WTC11 (cell line): ENCODE results near the gene SPATS2.
"Not testable (repeated sequence)": the region's sequence is repeated elsewhere in the genome, so short reads cannot be mapped to it uniquely, and the experiment has no call there.

Source experiments
- NR3C1 ChIP-seq: sonication (generic); formaldehyde crosslinking; conservative IDR thresholded peaks from 2 replicates; pipeline ENCODE4 v1.8.1; 2023; ENCODE audit warnings: low read depth, mild to moderate bottlenecking, missing genetic modification reagents
- TF ChIP-seq, protein P1 (sequence below): sonication (generic); formaldehyde crosslinking; IDR thresholded peaks from 2 replicates; pipeline ENCODE4 v1.8.0; 2022; ENCODE audit warnings: mild to moderate bottlenecking, missing genetic modification reagents
- TF ChIP-seq, protein P2 (sequence below): fragments of 200-600 bp; IDR thresholded peaks from 2 replicates; pipeline ENCODE4 v1.8.0; 2022; ENCODE audit warnings: antibody characterized with exemption

DNA sequence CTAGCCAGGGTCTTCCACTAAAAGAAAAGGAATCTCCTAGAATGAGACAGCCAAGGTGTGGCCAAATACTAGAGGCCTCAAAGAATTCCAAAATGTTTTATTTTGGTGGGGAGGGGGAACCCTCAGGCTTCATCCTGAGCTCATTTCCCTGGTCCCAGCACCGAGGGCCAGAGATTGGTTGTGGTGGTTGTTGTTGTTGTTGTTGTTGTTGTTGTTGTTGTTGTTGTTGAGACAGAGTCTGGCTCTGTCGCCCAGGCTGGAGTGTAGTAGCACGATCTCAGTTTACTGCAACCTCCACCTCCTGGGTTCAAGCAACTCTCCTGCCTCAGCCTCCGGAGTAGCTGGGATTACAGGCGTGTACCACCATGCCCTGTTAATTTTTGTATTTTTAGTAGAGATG is 166.9 kb downstream of the SPATS2 start:
- TF ChIP-seq, protein P1, sequence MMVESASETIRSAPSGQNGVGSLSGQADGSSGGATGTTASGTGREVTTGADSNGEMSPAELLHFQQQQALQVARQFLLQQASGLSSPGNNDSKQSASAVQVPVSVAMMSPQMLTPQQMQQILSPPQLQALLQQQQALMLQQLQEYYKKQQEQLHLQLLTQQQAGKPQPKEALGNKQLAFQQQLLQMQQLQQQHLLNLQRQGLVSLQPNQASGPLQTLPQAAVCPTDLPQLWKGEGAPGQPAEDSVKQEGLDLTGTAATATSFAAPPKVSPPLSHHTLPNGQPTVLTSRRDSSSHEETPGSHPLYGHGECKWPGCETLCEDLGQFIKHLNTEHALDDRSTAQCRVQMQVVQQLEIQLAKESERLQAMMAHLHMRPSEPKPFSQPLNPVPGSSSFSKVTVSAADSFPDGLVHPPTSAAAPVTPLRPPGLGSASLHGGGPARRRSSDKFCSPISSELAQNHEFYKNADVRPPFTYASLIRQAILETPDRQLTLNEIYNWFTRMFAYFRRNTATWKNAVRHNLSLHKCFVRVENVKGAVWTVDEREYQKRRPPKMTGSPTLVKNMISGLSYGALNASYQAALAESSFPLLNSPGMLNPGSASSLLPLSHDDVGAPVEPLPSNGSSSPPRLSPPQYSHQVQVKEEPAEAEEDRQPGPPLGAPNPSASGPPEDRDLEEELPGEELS = not testable (repeated sequence)
- not testable (repeated sequence) for TF ChIP-seq NR3C1 (CRISPR knock-in tag)
- TF ChIP-seq, protein P2, sequence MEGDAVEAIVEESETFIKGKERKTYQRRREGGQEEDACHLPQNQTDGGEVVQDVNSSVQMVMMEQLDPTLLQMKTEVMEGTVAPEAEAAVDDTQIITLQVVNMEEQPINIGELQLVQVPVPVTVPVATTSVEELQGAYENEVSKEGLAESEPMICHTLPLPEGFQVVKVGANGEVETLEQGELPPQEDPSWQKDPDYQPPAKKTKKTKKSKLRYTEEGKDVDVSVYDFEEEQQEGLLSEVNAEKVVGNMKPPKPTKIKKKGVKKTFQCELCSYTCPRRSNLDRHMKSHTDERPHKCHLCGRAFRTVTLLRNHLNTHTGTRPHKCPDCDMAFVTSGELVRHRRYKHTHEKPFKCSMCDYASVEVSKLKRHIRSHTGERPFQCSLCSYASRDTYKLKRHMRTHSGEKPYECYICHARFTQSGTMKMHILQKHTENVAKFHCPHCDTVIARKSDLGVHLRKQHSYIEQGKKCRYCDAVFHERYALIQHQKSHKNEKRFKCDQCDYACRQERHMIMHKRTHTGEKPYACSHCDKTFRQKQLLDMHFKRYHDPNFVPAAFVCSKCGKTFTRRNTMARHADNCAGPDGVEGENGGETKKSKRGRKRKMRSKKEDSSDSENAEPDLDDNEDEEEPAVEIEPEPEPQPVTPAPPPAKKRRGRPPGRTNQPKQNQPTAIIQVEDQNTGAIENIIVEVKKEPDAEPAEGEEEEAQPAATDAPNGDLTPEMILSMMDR = not testable (repeated sequence)
